Left lung (tissue), 10 donors: ENCODE results near the gene STEAP2. TPM values are rescaled to one million over a fixed set of nuclear protein-coding genes. Genes with fewer than 3 reads are reported as not detected.
A peak's percentile ranks its signal among the peaks of the same experiment; 100 is the strongest.
"Not testable (repeated sequence)": the region's sequence is repeated elsewhere in the genome, so short reads cannot be mapped to it uniquely, and the experiment has no call there.

ENCODE experiments used
- ATAC-seq: fragments of 200-7000 bp; cut with Tn5 transposase; one replicate; pipeline ENCODE4 v1.9.1; 2020; ENCODE audit warnings: moderate library complexity
- DNase-seq, 4 donors: peaks; one replicate each; pipeline ENCODE4 v3.0.0-alpha.2; 2013 to 2020
- H3K27ac ChIP-seq, 2 donors: fragments of 200-600 bp; sonication (generic) in 1 of 2; one replicate each; pipeline versions ENCODE4 v1.5.0 to v1.8.0; 2020 to 2021
- H3K27me3 ChIP-seq, 2 donors: fragments of 200-600 bp; sonication (generic) in 1 of 2; one replicate each; pipeline versions ENCODE4 v1.5.0 to v1.8.0; 2020 to 2021
- H3K36me3 ChIP-seq, 2 donors: fragments of 200-600 bp; sonication (generic) in 1 of 2; one replicate each; pipeline versions ENCODE4 v1.5.0 to v1.8.0; 2020 to 2021
- H3K4me1 ChIP-seq, 2 donors: fragments of 200-600 bp; one replicate each; pipeline ENCODE4 v1.8.0; 2021
- H3K4me3 ChIP-seq, 2 donors: fragments of 200-600 bp; sonication (generic) in 1 of 2; one replicate each; pipeline versions ENCODE4 v1.5.0 to v1.8.0; 2020 to 2021; ENCODE audit warnings: mild to moderate bottlenecking in 1 of 2
- H3K9me3 ChIP-seq, 2 donors: fragments of 200-600 bp; sonication (generic) in 1 of 2; one replicate each; pipeline versions ENCODE4 v1.5.0 to v1.8.0; 2020 to 2021
- intact Hi-C, 2 donors: fragments of 100-400 bp; cut with DNase I; formaldehyde crosslinking; loops; one replicate each; pipeline versions ENCODE4 v1.11.2 to v1.14.2; 2022
- polyA plus RNA-seq, 6 donors: library from polyadenylated mRNA; unstranded; fragments of 120-200 nt; gene quantifications; one replicate each; pipeline ENCODE4 v1.2.1, GENCODE V29; 2013; ENCODE audit not compliant: insufficient read length in 6 of 6
- total RNA-seq, 2 donors: library from RNA; stranded (reverse); fragmentation: NEBNext Ultra II Directional; extraction: Animal tissue kit (Norgen Biotek cat#: 25700); gene quantifications; one replicate each; pipeline ENCODE4 v1.2.1, GENCODE V29; 2021
- TF ChIP-seq, protein P1 (sequence below), 2 donors: fragments of 200-600 bp; sonication (generic) in 1 of 2; IDR thresholded peaks; one replicate each; pipeline versions ENCODE4 v1.5.0 to v1.8.0; 2021; ENCODE audit warnings: antibody characterized with exemption in 2 of 2
- donor health status: DM: no; HTN: yes; CAD: no.
- donor health status: DM: no; HTN: no; CAD: no.

STEAP2 gene
- total and polyA plus RNA-seq, 8 donors: 5.8 to 24.6 (median 7.1) TPM

DNA sequence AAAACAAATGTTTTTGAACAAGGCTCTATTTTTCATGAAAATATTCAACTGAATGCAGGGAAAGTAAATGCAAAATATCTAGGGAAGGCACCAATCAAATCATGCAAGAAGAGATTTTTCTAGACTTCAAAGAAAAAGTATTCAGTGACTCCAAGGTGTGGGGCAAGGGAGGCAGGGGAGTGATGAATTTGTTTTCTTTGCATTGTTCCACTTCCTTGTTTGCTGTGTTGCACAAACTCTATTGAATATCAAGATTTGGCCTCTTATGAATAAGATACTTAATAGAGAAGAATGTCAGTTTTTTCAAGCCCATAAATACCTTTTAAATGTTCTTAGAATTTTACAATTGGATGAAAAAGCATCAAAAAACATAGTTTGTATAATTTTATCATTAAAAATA lies 30.9 kb upstream of the STEAP2 start:
- Histone ChIP-seq H3K36me3 (no peaks in the 10 kb centered on the region), H3K9me3 (peaks cover 0 to 8% of the 10 kb centered on the region in 2 donors), H3K27ac (peak overlapping the region; percentile 27 to 45), H3K27me3 (no peaks in the 10 kb centered on the region), H3K4me3 (no peak overlapping the region), H3K4me1 (peaks cover 0 to 21% of the 10 kb centered on the region in 2 donors)
- TF ChIP-seq, protein P1, sequence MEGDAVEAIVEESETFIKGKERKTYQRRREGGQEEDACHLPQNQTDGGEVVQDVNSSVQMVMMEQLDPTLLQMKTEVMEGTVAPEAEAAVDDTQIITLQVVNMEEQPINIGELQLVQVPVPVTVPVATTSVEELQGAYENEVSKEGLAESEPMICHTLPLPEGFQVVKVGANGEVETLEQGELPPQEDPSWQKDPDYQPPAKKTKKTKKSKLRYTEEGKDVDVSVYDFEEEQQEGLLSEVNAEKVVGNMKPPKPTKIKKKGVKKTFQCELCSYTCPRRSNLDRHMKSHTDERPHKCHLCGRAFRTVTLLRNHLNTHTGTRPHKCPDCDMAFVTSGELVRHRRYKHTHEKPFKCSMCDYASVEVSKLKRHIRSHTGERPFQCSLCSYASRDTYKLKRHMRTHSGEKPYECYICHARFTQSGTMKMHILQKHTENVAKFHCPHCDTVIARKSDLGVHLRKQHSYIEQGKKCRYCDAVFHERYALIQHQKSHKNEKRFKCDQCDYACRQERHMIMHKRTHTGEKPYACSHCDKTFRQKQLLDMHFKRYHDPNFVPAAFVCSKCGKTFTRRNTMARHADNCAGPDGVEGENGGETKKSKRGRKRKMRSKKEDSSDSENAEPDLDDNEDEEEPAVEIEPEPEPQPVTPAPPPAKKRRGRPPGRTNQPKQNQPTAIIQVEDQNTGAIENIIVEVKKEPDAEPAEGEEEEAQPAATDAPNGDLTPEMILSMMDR (IDR thresholded peaks at IDR 0.05): no peak
- intact Hi-C loops: no loop called here
- DNase-seq (no peak), ATAC-seq (peak; percentile 33)

DNA sequence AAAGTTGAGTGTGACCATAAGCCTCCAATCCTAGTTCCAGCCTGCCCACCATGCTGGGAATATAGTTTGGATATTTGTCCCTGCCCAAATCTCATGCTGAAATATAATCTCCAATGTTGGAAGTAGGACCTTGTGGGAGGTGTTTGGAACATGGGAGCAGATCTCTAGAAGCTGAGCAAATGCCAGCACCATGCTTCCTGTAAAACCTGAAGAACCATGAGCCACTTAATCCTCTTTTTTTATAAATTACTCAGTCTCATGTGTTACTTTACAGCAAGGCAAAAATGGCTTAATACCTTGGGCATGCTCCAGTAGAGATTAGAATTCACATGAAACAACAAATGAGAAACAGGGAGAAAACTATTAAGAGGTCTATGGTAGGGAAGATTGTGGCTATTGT lies 30.1 kb upstream of the STEAP2 start:
- Histone ChIP-seq H3K36me3 (no peaks in the 10 kb centered on the region), H3K9me3 (peaks cover 0 to 3% of the 10 kb centered on the region in 2 donors), H3K27ac (no peak overlapping the region), H3K4me1 (peaks cover 0 to 21% of the 10 kb centered on the region in 2 donors), H3K4me3 (no peak overlapping the region), H3K27me3 (no peaks in the 10 kb centered on the region)
- intact Hi-C loops: no loop called here
- TF ChIP-seq, protein P1 (IDR thresholded peaks at IDR 0.05): no peak
- DNase-seq (no peak), ATAC-seq (no peak)

DNA sequence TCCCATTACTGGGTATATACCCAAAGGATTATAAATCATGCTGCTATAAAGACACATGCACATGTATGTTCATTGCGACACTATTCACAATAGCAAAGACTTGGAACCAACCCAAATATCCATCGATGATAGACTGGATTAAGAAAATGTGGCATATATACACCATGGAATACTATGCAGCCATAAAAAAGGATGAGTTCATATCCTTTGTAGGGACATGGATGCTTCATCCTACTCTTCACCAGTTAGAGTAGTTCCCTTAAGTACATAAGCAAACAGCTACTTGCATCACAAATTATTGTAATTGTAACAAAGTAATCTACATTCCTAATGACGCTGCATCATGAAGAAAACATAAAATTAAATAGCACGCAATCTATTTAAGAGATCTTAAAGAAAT lies 25.2 kb upstream of the STEAP2 start:
- intact Hi-C loops, H3K4me1 ChIP-seq, H3K27me3 ChIP-seq, ATAC-seq, DNase-seq, H3K4me3 ChIP-seq, H3K36me3 ChIP-seq, H3K27ac ChIP-seq, H3K9me3 ChIP-seq: not testable (repeated sequence)

DNA sequence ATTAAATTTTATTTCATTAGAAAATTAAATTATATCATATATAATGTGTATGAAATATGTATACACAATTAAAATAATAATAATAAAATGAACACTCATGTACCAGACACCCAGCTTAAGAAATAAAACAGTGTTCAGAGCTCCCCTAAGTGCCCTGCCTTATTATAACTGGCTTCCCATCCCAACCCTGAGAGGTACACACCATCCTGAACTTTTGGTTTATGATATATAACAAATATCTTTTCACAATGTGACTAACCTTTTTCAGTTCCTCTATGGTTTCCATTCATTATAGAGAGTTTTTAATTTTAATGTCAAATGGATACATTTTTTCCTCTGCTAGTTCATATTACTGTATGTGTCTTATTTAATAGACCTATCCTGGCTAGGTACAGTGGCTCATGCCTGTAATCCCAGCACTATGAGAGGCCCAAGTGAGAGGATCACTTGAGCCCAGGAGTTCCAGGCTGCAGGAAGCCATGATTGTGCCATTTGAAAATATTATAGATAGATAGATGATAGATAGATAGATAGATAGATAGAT lies 24.0 kb upstream of the STEAP2 start:
- Histone ChIP-seq H3K36me3 (no peaks in the 10 kb centered on the region), H3K27ac (no peak overlapping the region), H3K4me3 (no peak overlapping the region), H3K27me3 (no peaks in the 10 kb centered on the region), H3K9me3 (peaks cover 0 to 5% of the 10 kb centered on the region in 2 donors), H3K4me1 (no peaks in the 10 kb centered on the region)
- intact Hi-C loops: no loop called here
- TF ChIP-seq, protein P1 (IDR thresholded peaks at IDR 0.05): no peak
- no peak for ATAC-seq
- no peak for DNase-seq

DNA sequence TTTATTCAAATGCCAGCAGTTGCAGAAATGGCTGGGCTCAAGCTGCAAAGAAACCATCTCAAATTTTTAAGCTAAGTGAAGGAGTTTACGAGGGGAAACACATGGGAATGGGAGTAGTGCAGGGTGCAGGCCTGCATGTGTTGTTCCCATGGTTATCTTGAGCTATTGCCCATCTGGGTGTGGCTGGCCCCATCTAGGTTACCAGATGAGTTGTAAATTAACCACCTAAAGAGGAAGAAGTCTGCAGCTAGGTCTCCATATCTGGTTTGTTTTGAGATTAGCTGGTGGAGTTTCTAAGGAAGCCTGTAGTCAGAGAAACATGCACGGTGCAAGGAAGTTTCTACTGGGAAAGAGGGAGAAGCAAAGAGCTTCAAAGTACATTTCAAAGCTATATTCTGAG lies 23.3 kb upstream of the STEAP2 start:
- Histone ChIP-seq H3K9me3 (peaks cover 0 to 6% of the 10 kb centered on the region in 2 donors), H3K27me3 (no peaks in the 10 kb centered on the region), H3K4me1 (no peaks in the 10 kb centered on the region), H3K4me3 (no peak overlapping the region), H3K27ac (no peak overlapping the region), H3K36me3 (no peaks in the 10 kb centered on the region)
- intact Hi-C loops: no loop called here
- ATAC-seq (no peak), DNase-seq (no peak)
- TF ChIP-seq, protein P1 (IDR thresholded peaks at IDR 0.05): no peak

DNA sequence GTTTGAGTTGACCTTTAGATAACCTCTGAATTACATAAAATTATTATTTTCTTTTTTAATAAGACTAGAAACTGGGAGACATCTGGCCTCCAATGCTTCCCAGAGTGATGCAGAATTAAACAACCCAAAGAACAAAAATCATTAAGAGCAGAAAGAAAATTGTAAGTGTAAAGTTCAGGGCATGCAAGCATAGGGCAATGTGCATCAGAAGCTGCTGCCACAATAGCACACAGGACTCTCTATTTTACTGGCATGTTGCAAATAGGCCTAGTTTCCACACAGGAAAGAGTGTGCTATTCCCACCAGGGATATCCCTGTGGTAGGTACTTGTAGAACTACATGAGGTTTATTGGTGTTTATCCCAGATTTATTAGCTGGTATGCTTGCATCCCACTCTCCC lies 20.5 kb upstream of the STEAP2 start:
- Histone ChIP-seq H3K36me3 (no peaks in the 10 kb centered on the region), H3K9me3 (peaks cover 0 to 6% of the 10 kb centered on the region in 2 donors), H3K27me3 (no peaks in the 10 kb centered on the region), H3K4me3 (no peak overlapping the region), H3K4me1 (no peaks in the 10 kb centered on the region), H3K27ac (no peak overlapping the region)
- DNase-seq (no peak), ATAC-seq (no peak)
- intact Hi-C loops: no loop called here
- TF ChIP-seq, protein P1 (IDR thresholded peaks at IDR 0.05): no peak
